Measurements from ENCODE around the gene SLC35G6. TPM values are rescaled to one million over a fixed set of nuclear protein-coding genes. Genes with fewer than 3 reads are reported as not detected.
"Not testable (repeated sequence)": the region's sequence is repeated elsewhere in the genome, so short reads cannot be mapped to it uniquely, and the experiment has no call there.

The SLC35G6 gene
- total RNA-seq, result not detected

GRCh38 chr17:7481275-7481674 is at the start of gene SLC35G6:
Gene SLC35G6, plus strand, starts transcription at chr17:7481446. Its CDS starts 71 bp downstream, at chr17:7481517.
- not testable (repeated sequence) for DNase-seq

GRCh38 chr17:7432296-7432695 is 49.0 kb upstream of the SLC35G6 start:
- no peak for DNase-seq

GRCh38 chr17:7435676-7436555 is 45.3 kb upstream of the SLC35G6 start:
- no peak for DNase-seq

GRCh38 chr17:7436556-7437368 is 44.5 kb upstream of the SLC35G6 start:
- DNase-seq, result no peak

- no peak for DNase-seq
Observed at GRCh38 chr17:7437369-7437863, 43.8 kb upstream of the SLC35G6 start.

- DNase-seq, result no peak
Observed at GRCh38 chr17:7437950-7438614, 43.2 kb upstream of the SLC35G6 start.

GRCh38 chr17:7438656-7439460 is 42.4 kb upstream of the SLC35G6 start:
- DNase-seq, result no peak

GRCh38 chr17:7439462-7440112 is 41.7 kb upstream of the SLC35G6 start, which contains the start of gene FGF11:
Gene FGF11, plus strand, starts transcription at chr17:7439512. Its CDS starts 109 bp downstream, at chr17:7439621.
- DNase-seq, result no peak

- DNase-seq, result no peak
Observed at GRCh38 chr17:7440113-7440833, 41.0 kb upstream of the SLC35G6 start.

- DNase-seq, result no peak
Observed at GRCh38 chr17:7440834-7441195, 40.4 kb upstream of the SLC35G6 start.

GRCh38 chr17:7441266-7441665 is 40.0 kb upstream of the SLC35G6 start:
- DNase-seq, result no peak

GRCh38 chr17:7442142-7442541 is 39.1 kb upstream of the SLC35G6 start:
- DNase-seq, result no peak

GRCh38 chr17:7443499-7444485 is 37.5 kb upstream of the SLC35G6 start:
- DNase-seq, result no peak

- no peak for DNase-seq
Observed at GRCh38 chr17:7444682-7445618, 36.3 kb upstream of the SLC35G6 start, which contains the start of gene CHRNB1. Gene CHRNB1, plus strand, starts transcription at chr17:7445061. Its CDS starts 67 bp downstream, at chr17:7445128.

- DNase-seq, result no peak
Observed at GRCh38 chr17:7445619-7445968, 35.7 kb upstream of the SLC35G6 start.

- no peak for DNase-seq
Observed at GRCh38 chr17:7448461-7448860, 32.8 kb upstream of the SLC35G6 start.

GRCh38 chr17:7459961-7460545 is 21.2 kb upstream of the SLC35G6 start:
- DNase-seq, result no peak

Measured in skin of body (tissue), 2 donors.